Activated CD8-positive, alpha-beta T cell treated with anti-CD3 and anti-CD28 coated beads for 36 hours (primary cell): Measurements from ENCODE around the gene MOB3A. TPM values are rescaled to one million over a fixed set of nuclear protein-coding genes. Genes with fewer than 3 reads are reported as not detected.

Experiments used
- ATAC-seq: fragments of 200-7000 bp; cut with Tn5 transposase; one replicate; pipeline ENCODE4 v1.10.0; 2021; ENCODE audit warnings: mild to moderate bottlenecking, moderate library complexity
- CTCF ChIA-PET: fragments of 350-600 bp; sonication (Branson Sonifier 250); formaldehyde crosslinking; loops from one replicate; lab custom pipeline; 2021; ENCODE audit warnings: antibody characterized with exemption; lab: Charles Lee
- POLR2A ChIA-PET: fragments of 350-600 bp; sonication (Branson Sonifier 250); formaldehyde crosslinking; loops from one replicate; lab custom pipeline; 2021; ENCODE audit warnings: antibody characterized with exemption; lab: Charles Lee
- DNase-seq: peaks from one replicate; pipeline ENCODE4 v3.0.0-alpha.2; 2020
- H3K27ac Mint-ChIP-seq: one replicate; pipeline ENCODE4 v1.8.0; 2021; ENCODE audit warnings: mild to moderate bottlenecking, mixed read lengths
- H3K27me3 Mint-ChIP-seq: one replicate; pipeline ENCODE4 v1.8.0; 2021; ENCODE audit warnings: mixed read lengths
- H3K36me3 Mint-ChIP-seq: one replicate; pipeline ENCODE4 v1.8.0; 2021; ENCODE audit warnings: low read depth, mixed read lengths
- H3K4me1 Mint-ChIP-seq: one replicate; pipeline ENCODE4 v1.8.0; 2021; ENCODE audit warnings: low read depth, mixed read lengths
- H3K4me3 Mint-ChIP-seq: one replicate; pipeline ENCODE4 v1.8.0; 2021; ENCODE audit warnings: mild to moderate bottlenecking, moderate library complexity, mixed read lengths
- H3K9me3 Mint-ChIP-seq: one replicate; pipeline ENCODE4 v1.8.0; 2021; ENCODE audit warnings: mixed read lengths
- CTCF ChIP-seq: fragments of 200-600 bp; IDR thresholded peaks from one replicate; pipeline ENCODE4 v1.8.0; 2022; ENCODE audit warnings: antibody characterized with exemption, mild to moderate bottlenecking
- intact Hi-C: fragments of 100-400 bp; cut with micrococcal nuclease; formaldehyde crosslinking; loops from one replicate; pipeline ENCODE4 v1.10.0; 2022
- total RNA-seq, 2 experiments: library from RNA; stranded (reverse); gene quantifications; one replicate each; pipeline ENCODE4 v1.2.3, GENCODE V29; 2021

The MOB3A gene
- total RNA-seq, 2 experiments from 2014 or later, result 175 to 185 TPM

- ATAC-seq, result no peak
- H3K27ac Mint-ChIP-seq, result no peak overlapping the region
- no peak for TF ChIP-seq CTCF
- intact Hi-C loops, result no loop called here
- H3K36me3 Mint-ChIP-seq, result peaks cover 10% of the 10 kb centered on the region
- no peaks in the 10 kb centered on the region for H3K9me3 Mint-ChIP-seq
- no peak overlapping the region for H3K4me3 Mint-ChIP-seq
- H3K4me1 Mint-ChIP-seq, result peaks cover 5% of the 10 kb centered on the region
- ChIA-PET POLR2A (no interaction called here), CTCF (no interaction called here)
- H3K27me3 Mint-ChIP-seq, result no peaks in the 10 kb centered on the region
- DNase-seq, result no peak
Measured at GRCh38 chr19:2140138-2140569, 44.0 kb upstream of the MOB3A start.

GRCh38 chr19:2139385-2140137 lies 43.4 kb upstream of the MOB3A start:
- no peak for DNase-seq
- no peak for ATAC-seq
- H3K4me1 Mint-ChIP-seq, result peaks cover 2% of the 10 kb centered on the region
- no peaks in the 10 kb centered on the region for H3K9me3 Mint-ChIP-seq
- intact Hi-C loops, result no loop called here
- H3K27me3 Mint-ChIP-seq, result no peaks in the 10 kb centered on the region
- ChIA-PET POLR2A (no interaction called here), CTCF (no interaction called here)
- no peak overlapping the region for H3K27ac Mint-ChIP-seq
- H3K36me3 Mint-ChIP-seq, result peaks cover 10% of the 10 kb centered on the region
- H3K4me3 Mint-ChIP-seq, result no peak overlapping the region
- no peak for TF ChIP-seq CTCF

- CTCF ChIA-PET, result interaction anchor here (1.0 kb wide), 1 partner anchor 18 kb away, joined by 4 read pairs; no protein-coding TSS in a partner anchor
- DNase-seq, result no peak
- H3K4me1 Mint-ChIP-seq, result peaks cover 2% of the 10 kb centered on the region
Measured at GRCh38 chr19:2138061-2138728, 42.1 kb upstream of the MOB3A start.

GRCh38 chr19:2136796-2137195 lies 40.7 kb upstream of the MOB3A start:
- CTCF ChIA-PET, result interaction anchor here (1.0 kb wide), 1 partner anchor 19 kb away, joined by 4 read pairs; no protein-coding TSS in a partner anchor
- Mint-ChIP-seq H3K4me3 (no peak overlapping the region), H3K27ac (no peak overlapping the region), H3K9me3 (no peaks in the 10 kb centered on the region), H3K4me1 (peaks cover 2% of the 10 kb centered on the region), H3K36me3 (peaks cover 20% of the 10 kb centered on the region), H3K27me3 (no peaks in the 10 kb centered on the region)
- intact Hi-C loops, result no loop called here
- TF ChIP-seq CTCF, result no peak
- ATAC-seq (no peak), DNase-seq (no peak)
- POLR2A ChIA-PET, result interaction anchor here (0.8 kb wide), 1 partner anchor 9 kb away, joined by 3 read pairs; no protein-coding TSS in a partner anchor

More at GRCh38 chr19:2138061-2138728, 42.1 kb upstream of the MOB3A start:
- no peak for TF ChIP-seq CTCF
- no peaks in the 10 kb centered on the region for H3K9me3 Mint-ChIP-seq
- no peak overlapping the region for H3K27ac Mint-ChIP-seq
- POLR2A ChIA-PET, result interaction anchor here (0.6 kb wide), 1 partner anchor 243 kb away, joined by 3 read pairs; no protein-coding TSS in a partner anchor
- intact Hi-C loops, result no loop called here
- ATAC-seq, result no peak
- no peaks in the 10 kb centered on the region for H3K27me3 Mint-ChIP-seq
- no peak overlapping the region for H3K4me3 Mint-ChIP-seq
- peaks cover 11% of the 10 kb centered on the region for H3K36me3 Mint-ChIP-seq
